GM12891 (cell line): ENCODE data around the gene ADGRD2.

Experiments used
- PAX5 ChIP-seq: IDR thresholded peaks from 2 replicates; pipeline ENCODE4 v1.6.1; 2011; ENCODE audit warnings: low read length, moderate library complexity, mild to moderate bottlenecking; ENCODE audit not compliant: insufficient read depth, severe bottlenecking
- POLR2A ChIP-seq: IDR thresholded peaks from 2 replicates; pipeline ENCODE4 v1.6.1; 2011; ENCODE audit warnings: low read depth, low read length, control low read depth
- POLR2AphosphoS5 ChIP-seq: IDR thresholded peaks from 2 replicates; pipeline ENCODE4 v1.6.1; 2011; ENCODE audit warnings: low read depth, low read length, control low read depth
- POU2F2 ChIP-seq: IDR thresholded peaks from 2 replicates; pipeline ENCODE4 v1.6.1; 2011; ENCODE audit warnings: low read depth, mild to moderate bottlenecking, control low read depth, low read length, moderate library complexity
- TAF1 ChIP-seq: IDR thresholded peaks from 2 replicates; pipeline ENCODE4 v1.6.1; 2011; ENCODE audit warnings: low read depth, low read length, control low read depth

DNA sequence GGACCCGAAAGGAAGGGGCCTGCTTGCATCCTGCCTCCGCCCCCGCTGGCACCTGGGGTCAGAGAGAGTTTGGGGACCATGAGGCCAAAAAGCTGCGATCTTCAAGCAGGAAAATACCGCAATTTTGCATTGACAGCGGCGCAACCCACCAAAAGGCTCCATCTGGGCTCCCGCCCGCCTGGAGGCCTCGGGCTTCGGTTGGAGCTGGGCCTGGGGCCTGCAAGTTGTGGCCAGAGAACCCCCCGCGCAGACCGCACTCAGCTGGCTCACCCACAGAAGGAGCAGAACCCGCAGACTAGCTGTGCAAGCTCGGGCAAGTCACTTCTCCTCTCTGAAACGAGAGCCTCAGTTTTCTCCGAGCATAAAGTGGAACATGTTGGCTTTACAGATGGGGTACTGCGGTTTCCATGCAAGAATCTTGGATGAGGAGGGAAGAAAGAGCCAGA lies 55.7 kb downstream of the ADGRD2 start:
- no peak for TF ChIP-seq POLR2AphosphoS5
- no peak for TF ChIP-seq POLR2A
- no peak for TF ChIP-seq POU2F2
- TF ChIP-seq TAF1: no peak
- TF ChIP-seq PAX5: no peak
